Putamen (tissue), 1 donor: ENCODE measurements around the gene ARGLU1.

Source experiments
- DNase-seq: peaks from one replicate; pipeline ENCODE4 v3.0.0-alpha.2; 2016; ENCODE audit warnings: low spot score

The ARGLU1 gene

DNA sequence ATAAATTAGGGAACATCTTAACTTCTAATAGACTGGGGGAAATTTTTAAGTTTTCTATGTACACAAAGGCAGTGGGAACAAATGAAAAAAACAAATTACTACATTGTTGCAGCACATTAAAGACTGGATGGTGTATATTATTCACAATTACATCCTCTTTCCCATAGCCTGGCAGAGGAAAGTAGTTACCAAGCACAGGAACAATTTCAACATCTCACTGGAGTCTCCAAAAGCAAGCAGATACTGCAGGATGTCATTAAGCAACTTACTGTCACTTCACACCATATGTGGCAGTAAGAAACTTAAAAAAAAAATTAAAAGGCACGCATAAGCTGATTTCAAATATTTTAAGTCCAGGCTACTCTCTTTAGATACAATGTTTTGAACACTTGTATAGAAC is 26.1 kb downstream of the ARGLU1 start:
- DNase-seq, result no peak

GRCh38 chr13:106540613-106541012 is 27.3 kb downstream of the ARGLU1 start:
- DNase-seq, result no peak

GRCh38 chr13:106537521-106537920 is 30.4 kb downstream of the ARGLU1 start:
- no peak for DNase-seq

DNA sequence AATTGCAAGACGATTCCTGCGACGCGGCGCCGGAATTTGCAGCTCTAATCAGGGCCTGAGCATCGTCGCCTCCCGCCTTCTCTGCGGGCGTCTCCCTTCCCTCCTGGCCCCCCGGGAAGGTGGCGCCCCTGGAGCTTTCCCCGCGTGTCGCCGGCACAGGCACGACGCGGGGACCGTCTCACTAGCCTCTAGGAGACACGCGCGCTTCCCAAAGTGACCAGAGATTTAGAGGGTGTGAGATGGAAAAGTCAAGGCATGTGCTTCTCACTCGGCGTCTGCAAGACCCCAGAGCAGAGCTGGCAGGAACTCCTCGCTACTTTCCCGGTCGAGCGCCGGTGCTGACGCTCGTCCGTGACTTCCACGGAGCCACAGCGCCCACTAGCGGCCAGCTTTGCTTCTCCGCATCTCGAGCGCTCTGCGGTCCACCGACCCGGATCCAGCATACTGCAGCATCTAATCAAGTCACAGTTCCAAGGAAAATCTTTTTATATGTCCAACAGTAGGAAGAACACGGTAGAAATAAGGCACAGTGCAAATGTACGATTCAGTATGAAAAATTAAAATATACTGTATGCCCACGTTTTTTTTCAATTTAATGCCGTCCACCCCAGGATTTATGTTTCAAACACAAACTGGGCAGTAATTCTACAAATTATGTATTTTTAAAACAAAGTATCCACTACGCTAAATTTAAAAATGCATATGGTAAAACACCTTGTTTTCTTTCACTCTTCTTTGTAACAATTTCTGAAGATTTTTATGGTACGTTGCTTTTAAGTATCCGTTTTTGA is 31.5 kb downstream of the ARGLU1 start:
- peak; percentile 89 for DNase-seq

GRCh38 chr13:106535552-106536243 is 32.2 kb downstream of the ARGLU1 start, which contains the start of gene EFNB2:
Gene EFNB2, minus strand, starts transcription at chr13:106535662. Its CDS starts 698 bp downstream, at chr13:106534964.
- DNase-seq, result peak; percentile 94

DNA sequence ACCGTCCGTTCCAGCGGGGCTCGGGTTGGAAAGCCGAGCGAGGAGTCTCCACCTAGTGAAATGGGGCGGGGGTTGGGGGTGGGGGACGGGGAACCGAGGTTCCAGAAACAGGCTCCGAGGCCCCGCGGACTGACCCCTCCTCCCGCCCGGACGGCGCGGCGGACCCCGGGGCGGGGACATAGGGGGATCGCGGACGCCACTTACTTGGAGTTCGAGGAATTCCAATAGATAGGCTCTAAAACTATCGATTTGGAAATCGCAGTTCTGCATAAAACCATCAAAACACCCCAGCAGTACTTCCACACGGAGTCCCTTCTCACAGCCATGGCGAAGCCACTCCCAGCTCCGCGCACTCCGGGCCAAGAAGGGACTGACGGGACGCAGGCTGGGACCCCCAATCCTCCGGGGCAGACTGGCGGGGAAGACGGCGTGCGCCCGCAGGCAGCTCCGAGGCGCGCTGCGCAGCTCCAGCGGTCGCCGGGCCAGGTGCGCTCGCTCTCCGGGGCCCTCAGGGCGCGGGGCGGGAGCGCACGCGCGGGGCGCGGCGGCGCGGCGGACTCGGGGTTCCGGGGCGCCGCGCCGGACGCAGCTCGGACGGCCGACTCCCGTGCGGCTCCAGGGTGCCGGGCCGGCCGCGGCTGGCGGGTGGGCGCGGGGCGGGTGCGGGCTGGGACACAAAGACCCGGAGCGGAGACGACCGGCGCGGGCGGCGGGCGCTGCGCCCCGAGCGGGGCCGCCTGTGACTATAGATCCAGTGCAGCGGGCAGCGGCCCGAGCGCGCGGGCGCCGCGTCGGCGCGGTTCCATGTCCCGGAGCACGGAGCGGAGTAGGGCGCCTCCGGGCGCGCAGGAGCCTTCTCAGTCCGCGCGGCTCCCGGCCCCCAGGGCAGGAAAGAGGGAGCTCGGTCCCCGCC is 33.0 kb downstream of the ARGLU1 start:
- DNase-seq, result no peak

DNA sequence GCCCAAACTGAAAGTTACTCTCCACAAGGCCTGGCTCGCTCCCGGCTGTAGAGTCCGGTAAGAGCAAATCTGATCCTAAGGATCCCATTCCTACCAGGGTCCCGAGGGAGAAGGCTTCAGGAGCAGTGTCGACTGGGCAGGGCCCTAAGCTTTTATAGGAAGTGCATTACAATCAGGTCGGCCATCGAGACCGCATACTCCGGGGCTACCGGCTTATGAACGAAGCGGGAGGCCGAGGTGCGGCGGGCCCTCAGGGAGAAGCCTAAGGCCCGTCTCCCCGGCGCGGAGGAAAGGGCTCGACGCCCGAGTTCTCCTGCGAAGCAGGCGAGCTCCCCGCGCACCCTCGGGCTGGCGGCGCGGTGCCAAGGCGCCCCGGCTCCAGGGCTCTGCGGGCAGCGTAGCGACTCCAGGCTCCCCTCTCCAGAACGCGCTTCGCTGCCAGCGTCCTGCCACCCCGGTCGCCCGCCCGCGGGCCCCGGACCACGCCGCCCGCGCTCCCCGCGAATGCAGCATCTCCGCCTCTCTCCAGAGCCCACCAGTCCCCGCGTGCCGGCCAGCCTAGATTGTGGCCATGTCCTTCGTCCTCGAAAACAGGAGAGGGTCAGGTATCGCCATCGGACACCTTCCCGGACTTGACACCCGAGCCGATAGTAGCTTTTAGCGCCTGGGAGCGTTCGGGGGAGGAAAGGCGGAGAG is 33.8 kb downstream of the ARGLU1 start:
- DNase-seq, result peak; percentile 60

DNA sequence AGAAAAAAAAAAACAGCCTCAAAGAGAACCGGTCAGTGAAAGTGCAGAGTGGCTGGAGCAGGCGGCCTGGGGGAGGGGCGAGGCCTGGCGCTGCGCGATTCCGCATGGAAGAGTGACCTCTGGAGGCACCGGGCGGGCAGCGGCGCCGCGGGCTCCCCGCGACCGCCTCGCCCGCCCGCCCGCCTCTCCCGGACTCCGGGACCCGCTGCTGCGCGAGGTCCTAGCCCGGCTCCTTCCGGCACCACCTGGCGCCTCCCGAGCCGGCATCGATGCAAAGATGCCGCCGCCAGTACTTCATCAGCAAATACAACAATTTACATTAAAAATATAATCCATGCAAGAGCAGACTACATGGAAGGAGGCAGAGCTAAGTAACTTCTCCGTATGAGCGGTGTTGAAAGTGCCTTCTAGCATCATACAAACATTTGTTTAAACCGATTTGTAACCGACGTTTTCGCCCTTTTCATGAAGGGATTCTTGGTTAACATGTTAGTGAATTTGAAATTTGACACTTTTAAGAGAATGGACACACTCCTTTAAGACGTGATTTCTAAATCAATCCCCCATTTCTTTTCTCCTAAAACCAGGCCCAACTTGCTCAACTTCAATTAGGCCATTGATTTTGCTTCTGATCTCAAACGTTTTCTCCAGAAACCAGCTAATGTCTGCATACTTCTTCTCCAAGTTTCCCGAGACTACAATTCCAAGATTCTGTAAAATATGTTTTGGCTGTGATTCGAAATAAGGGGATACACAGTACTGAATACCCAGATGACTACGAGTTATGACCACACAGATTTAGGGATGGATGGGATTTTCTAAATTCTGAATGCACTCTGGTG is 34.6 kb downstream of the ARGLU1 start:
- peak; percentile 84 for DNase-seq

GRCh38 chr13:106532111-106532929 is 35.6 kb downstream of the ARGLU1 start:
- DNase-seq, result no peak

DNA sequence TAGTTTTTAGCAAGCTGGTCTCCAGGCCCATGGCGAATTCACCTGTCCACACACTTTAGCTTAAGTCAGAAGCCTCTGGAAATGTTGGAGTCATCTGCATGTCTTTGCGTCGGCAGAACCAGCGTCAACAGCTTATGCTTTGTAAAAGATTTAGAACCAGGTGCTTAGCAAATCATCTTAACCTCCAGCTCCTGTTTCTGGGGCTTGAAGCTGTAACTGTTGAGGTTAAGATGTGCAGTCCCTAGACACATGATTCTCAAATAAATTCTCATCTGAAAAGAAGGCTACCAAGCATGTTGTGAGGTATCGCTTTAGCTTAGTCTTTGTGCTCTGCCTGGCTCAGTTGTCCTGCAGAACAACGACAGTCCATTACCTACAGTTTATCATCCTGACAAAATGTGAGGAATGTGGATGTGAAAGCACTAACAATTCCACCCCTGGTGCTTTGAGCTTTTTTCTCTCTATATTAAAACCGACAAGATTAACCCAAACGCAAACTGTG is 36.9 kb downstream of the ARGLU1 start:
- DNase-seq, result no peak

DNA sequence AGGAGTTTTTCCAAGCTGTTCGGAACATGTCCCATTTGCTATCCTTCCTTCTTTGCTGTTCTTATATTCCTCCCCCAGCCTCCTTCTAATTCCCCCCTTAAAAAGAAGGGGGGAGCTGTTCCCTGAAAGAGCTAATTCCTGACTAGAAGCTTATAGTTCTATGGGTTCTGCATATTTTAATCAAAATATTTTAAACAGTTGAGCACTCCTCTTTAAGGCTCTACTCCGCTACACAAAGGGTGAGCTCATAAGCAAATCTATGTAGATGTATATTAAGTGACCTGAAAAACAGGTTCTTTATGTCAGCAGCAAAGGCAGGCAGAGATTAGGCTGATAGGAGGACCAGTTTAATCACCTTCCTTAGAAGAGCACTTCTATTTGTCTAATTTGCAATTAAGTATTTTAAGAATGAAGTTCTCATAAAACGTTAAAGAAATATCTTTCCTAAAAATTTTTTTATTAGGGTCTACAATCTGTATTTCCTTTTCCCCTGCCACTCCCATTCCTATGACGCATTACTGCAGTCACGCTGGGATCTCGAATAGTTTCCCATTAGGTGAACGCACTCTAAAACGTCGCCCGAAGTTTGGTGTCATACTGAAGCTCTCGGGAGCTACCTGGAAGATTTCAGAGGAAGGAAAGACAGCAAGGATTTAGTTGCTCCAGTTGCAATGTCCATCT is 37.6 kb downstream of the ARGLU1 start:
- DNase-seq, result no peak

DNA sequence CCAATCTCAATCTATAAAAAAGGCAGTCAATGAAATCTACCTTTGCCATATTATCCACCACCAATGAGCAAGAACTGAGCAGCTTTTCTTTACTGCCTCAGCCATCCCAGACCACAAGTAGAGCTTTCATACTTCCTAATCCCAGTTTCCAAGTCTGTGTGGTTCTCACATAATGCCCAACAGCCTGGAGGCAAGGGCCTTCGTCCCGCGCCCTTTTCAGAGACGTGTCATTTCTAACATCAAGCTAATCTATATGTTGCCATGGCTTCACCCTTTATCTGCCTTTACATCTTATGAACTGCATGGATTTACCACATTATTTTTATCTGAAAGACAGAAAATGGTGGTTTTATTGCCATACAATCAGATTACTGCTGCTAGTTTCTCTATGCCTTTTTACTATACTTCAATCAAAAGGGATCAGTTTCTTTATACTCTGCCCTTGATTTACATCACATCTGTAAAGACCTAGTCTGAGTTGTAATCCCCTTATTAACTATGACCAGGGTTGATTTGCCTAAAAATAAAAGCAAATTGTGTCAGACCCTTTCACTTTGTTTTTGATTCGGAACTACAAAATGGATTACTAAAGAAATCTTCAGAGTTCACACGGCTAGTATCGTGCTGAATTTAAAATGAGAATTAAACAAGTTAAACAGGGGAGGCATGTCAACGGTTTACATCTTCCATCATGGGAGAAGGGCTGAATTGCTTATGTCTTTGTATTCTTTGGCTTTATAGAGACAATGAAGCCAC is 38.3 kb downstream of the ARGLU1 start:
- no peak for DNase-seq

DNA sequence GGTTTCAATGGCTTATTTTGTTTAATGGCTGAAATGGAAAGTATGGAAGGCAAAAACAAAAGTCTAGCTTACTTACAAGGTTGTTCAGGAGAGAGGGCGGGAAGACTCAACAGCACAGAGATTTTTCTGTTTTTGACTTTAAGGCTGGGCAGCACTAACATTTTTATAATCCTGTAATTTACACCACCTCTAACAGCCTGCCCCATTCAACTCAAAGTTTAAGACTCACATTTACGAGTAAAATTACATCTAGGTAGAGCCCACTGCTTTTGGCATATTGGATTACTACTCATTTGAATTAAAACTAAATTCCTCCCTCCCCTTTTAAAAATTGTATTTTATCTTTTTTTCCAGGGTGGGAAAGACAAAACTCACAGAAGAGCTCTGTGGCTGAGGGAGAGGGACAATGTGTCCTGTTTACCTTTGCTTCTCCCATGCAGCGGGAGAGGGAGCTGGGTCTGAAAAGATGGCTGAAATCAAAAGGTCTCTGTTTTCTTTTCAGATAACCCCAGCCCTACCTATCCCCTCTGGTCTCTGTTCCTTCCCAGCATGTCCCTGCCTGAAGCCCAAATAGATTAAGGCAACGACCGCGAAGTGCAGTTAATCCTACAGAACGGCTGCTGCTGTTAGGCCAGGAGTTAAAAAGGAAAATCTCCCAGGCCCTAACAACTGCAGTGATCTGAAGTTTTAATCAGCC is 39.1 kb downstream of the ARGLU1 start:
- no peak for DNase-seq

DNA sequence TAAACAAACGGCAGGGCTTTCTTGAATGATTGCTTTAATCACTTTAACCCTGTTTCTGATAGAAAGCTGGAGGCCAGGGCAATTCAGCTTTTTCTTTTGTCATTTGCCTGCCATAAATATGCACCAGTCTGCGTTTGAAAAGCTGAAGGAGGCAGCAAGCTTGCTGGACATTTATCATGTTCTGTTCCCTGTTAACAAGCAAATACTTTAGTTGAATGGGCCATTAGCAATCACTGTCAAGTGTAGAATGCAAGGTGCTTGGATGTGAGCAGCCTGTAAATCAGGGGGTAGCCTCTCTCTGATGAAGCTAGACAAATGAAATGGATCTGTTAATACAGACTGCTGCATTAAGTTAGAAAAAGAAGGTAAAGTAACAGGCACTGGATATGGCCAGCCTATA is 40.1 kb downstream of the ARGLU1 start:
- no peak for DNase-seq

- DNase-seq, result no peak
These were observed 40.5 kb downstream of the ARGLU1 start for GRCh38 chr13:106527445-106527801.

DNA sequence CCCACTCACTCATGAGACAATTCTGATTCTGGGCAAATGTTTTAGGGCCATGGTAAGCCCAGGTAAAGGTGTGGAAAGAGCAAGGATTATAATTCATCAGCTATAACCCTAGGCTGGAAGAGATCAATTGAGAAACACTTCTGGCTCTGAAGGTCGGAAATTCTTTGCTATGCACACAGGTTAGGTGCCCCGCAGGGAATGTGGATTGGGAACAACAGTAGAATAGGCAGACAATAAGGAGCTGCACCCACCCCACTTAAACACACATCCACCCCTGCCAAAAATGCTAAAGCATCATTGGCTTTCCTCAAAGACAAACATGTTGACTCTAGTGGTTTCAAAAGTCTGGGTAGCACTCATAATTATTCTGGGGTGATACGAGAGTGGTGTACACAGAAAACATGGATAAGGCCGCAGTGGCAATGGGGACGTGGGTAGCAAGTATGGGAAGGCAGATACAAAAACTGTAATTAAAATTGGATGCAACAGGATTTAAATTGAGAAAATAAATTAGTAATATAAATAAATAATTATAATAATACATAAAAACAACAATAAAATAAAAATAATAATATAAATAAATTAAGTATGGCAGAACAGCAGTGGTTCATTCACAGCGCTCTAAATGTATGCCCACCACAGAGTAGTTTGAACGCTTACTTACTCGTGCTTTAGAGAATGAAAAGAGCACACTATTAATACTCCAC is 41.0 kb downstream of the ARGLU1 start:
- DNase-seq, result no peak

DNA sequence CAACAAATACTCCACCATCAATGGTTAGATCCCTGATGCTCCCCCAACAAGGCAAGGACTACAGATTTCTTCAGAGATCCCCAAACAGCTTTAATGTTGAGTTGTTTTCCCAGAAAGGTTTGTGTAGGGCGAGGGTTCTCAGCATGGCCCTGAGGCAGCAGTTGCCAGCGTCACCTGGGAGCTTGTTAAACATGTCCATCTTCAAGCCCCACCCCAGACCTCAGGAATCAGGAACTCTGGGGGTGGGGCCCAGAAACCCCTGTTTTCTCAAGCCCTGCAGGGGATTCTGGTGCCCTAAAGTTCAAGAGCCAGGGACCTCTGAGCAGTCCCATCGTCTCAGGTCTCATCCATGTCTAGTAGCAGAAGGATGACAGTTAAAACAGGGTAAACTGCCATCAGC is 42.1 kb downstream of the ARGLU1 start:
- no peak for DNase-seq
